ENCODE data around the gene LASP1NB.

LASP1NB gene

DNA sequence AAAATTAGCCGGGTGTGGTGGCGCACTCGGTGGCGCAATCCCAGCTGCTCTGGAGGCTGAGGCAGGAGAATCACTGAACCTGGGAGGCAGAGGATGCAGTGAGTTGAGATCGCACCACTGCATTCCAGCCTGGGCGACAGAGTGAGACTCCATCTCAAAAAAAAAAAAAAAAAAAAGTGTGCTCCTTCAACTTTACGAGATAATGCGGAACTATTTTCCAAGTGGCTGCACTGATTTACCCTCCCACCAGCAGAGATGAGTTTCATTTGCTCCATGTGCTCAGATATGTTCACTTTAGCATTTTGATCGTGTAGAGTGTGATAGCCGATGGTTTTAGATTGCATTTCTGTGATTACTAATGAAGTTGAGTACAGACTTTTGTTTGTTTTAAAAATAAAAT is 20.0 kb upstream of the LASP1NB start:
- H3K27ac ChIP-seq: no peak overlapping the region
- TF ChIP-seq, protein P1, sequence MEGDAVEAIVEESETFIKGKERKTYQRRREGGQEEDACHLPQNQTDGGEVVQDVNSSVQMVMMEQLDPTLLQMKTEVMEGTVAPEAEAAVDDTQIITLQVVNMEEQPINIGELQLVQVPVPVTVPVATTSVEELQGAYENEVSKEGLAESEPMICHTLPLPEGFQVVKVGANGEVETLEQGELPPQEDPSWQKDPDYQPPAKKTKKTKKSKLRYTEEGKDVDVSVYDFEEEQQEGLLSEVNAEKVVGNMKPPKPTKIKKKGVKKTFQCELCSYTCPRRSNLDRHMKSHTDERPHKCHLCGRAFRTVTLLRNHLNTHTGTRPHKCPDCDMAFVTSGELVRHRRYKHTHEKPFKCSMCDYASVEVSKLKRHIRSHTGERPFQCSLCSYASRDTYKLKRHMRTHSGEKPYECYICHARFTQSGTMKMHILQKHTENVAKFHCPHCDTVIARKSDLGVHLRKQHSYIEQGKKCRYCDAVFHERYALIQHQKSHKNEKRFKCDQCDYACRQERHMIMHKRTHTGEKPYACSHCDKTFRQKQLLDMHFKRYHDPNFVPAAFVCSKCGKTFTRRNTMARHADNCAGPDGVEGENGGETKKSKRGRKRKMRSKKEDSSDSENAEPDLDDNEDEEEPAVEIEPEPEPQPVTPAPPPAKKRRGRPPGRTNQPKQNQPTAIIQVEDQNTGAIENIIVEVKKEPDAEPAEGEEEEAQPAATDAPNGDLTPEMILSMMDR (conservative IDR thresholded peaks at IDR 0.05): no peak
- no peak for TF ChIP-seq ZFX (IDR thresholded peaks at IDR 0.05)

- no peak overlapping the region for H3K27ac ChIP-seq
- TF ChIP-seq, protein P1 (conservative IDR thresholded peaks at IDR 0.05): no peak
- TF ChIP-seq ZFX (IDR thresholded peaks at IDR 0.05): no peak
Observed at GRCh38 chr17:38906460-38907228, 18.8 kb upstream of the LASP1NB start.

DNA sequence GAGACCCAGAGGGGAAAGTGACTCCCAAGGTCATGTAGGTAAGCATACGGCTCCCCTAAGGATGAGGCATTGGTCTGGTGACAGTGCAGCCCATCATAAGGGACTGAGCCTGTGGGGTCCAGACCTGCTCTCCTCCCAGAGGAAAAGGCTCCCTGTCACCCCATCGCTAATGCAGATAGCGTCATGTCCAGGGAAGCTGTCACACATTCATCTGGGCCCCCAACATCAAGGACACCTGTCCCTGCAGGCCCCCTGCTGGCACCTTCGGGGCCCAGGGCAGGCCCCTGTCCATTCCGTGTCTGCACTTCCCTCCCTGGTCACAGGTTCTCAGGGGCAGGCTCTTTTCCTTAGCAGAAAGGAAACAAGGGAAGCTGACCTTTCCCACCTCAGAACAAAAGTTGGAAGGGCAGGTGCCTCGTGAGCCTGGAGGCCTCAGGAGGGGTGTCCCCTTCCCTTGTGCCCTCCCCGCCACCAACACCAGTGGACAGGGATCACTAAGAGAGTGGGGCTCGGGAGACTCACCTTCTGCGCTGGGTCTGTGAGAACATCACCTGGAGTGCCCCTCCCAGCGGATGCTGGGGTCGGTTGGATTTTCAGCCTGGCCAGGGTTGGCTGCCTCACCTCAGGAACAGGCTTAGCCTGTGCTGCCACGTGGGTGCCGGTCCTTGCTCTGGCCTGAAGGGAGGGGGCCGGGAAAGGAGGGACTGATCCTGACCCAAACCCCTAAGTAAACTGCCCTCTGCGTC is 17.3 kb upstream of the LASP1NB start:
- peak overlapping the region; percentile 18 for H3K27ac ChIP-seq
- TF ChIP-seq ZFX (IDR thresholded peaks at IDR 0.05): no peak
- TF ChIP-seq, protein P1 (conservative IDR thresholded peaks at IDR 0.05): no peak

GRCh38 chr17:38908676-38909181 is 16.7 kb upstream of the LASP1NB start:
- TF ChIP-seq ZFX (IDR thresholded peaks at IDR 0.05): no peak
- TF ChIP-seq, protein P1 (conservative IDR thresholded peaks at IDR 0.05): no peak

DNA sequence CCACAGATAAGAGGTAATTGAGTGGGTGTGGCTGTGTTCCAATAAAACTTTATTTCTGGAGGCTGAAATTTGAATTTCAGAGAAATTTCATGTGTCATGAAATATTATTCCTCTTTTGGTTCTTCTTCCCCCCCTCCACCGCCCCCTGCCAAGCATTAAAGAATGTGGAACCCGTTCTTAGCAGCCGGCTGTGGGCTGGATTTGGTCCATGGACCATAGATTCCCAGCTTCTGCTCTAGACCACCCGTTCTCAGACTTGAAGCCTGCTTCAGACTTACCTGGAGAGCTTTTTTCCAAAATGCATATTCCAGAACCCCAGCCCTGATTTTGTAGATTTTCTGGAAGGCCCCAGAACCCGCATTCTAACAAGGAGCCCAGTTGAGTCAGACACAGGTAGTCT is 15.1 kb upstream of the LASP1NB start:
- TF ChIP-seq, protein P1 (conservative IDR thresholded peaks at IDR 0.05): no peak
- no peak for TF ChIP-seq ZFX (IDR thresholded peaks at IDR 0.05)
- no peak overlapping the region for H3K27ac ChIP-seq

More at GRCh38 chr17:38908676-38909181, 16.7 kb upstream of the LASP1NB start:
- peak overlapping the region; percentile 18 for H3K27ac ChIP-seq

GRCh38 chr17:38911081-38911730 is 14.2 kb upstream of the LASP1NB start:
- H3K27ac ChIP-seq: no peak overlapping the region
- TF ChIP-seq, protein P1 (conservative IDR thresholded peaks at IDR 0.05): no peak
- no peak for TF ChIP-seq ZFX (IDR thresholded peaks at IDR 0.05)

DNA sequence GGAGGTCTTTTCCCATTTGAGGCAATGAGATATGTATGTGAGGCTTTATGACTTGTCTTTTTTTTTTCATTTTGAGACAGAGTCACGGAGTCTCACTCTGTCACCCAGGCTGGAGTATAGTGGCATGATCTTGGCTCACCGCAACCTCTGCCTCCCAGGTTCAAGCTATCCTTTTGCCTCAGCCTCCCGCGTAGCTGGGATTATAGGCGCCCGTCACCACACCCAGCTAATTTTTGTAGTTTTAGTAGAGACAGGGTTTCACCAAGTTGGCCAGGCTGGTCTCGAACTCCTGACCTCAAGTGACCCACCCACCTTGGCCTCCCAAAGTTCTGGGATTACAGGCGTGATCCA is 13.7 kb upstream of the LASP1NB start:
- H3K27ac ChIP-seq: peak overlapping the region; percentile 36
